HS-5 (cell line): ENCODE measurements around the gene GAS2L1.

ENCODE experiments used
- DNase-seq: peaks from one replicate; pipeline ENCODE4 v3.0.0-alpha.2; 2012; ENCODE audit warnings: low read depth

GAS2L1 gene

GRCh38 chr22:29275819-29276565, 30.5 kb upstream of the GAS2L1 start:
- DNase-seq = no peak

- no peak for DNase-seq
Observed at GRCh38 chr22:29277927-29278326, 28.5 kb upstream of the GAS2L1 start.

GRCh38 chr22:29284196-29284595, 22.3 kb upstream of the GAS2L1 start:
- no peak for DNase-seq

GRCh38 chr22:29288837-29289236, 17.6 kb upstream of the GAS2L1 start:
- no peak for DNase-seq

- DNase-seq = no peak
Observed at GRCh38 chr22:29290061-29290460, 16.4 kb upstream of the GAS2L1 start.

- no peak for DNase-seq
Observed at GRCh38 chr22:29291215-29291614, 15.2 kb upstream of the GAS2L1 start.

- no peak for DNase-seq
Observed at GRCh38 chr22:29292379-29292778, 14.1 kb upstream of the GAS2L1 start.

- no peak for DNase-seq
Observed at GRCh38 chr22:29298641-29299040, 7.8 kb upstream of the GAS2L1 start.

GRCh38 chr22:29299136-29299900, 7.1 kb upstream of the GAS2L1 start:
- no peak for DNase-seq

- no peak for DNase-seq
Observed at GRCh38 chr22:29300467-29300806, 6.0 kb upstream of the GAS2L1 start.

GRCh38 chr22:29300807-29301601, 5.4 kb upstream of the GAS2L1 start:
- DNase-seq = no peak

- DNase-seq = no peak
Observed at GRCh38 chr22:29301716-29302401, 4.6 kb upstream of the GAS2L1 start.

GRCh38 chr22:29302402-29302680, 4.1 kb upstream of the GAS2L1 start:
- no peak for DNase-seq

- DNase-seq = no peak
Observed at GRCh38 chr22:29302681-29303465, 3.6 kb upstream of the GAS2L1 start.

- no peak for DNase-seq
Observed at GRCh38 chr22:29305836-29306174, 645 bp upstream of the GAS2L1 start.

- DNase-seq = no peak
Observed at GRCh38 chr22:29306835-29307595, 565 bp downstream of the GAS2L1 start.

GRCh38 chr22:29307596-29308147, 1.2 kb downstream of the GAS2L1 start:
- DNase-seq = no peak

GRCh38 chr22:29308148-29308790, 1.8 kb downstream of the GAS2L1 start:
- DNase-seq = no peak

- DNase-seq = peak; percentile 33
Observed at GRCh38 chr22:29308791-29309262, 2.4 kb downstream of the GAS2L1 start.
